LNCaP clone FGC (cell line): ENCODE measurements around the gene LSAMP.

Source experiments
- DNase-seq: peaks from one replicate; pipeline ENCODE4 v3.0.0-alpha.2; 2011; ENCODE audit warnings: low read depth
- H3K4me3 ChIP-seq: 2 replicates; pipeline ENCODE4 v1.5.1; 2011; ENCODE audit warnings: mild to moderate bottlenecking, low read depth, low read length, control low read depth
- CTCF ChIP-seq: IDR thresholded peaks from 2 replicates; pipeline ENCODE4 v1.5.1; 2012; ENCODE audit warnings: mild to moderate bottlenecking; ENCODE audit not compliant: control insufficient read depth, insufficient read depth; ENCODE audit errors: extremely low read depth

Gene LSAMP

GRCh38 chr3:115980709-115981108 lies 464.6 kb downstream of the LSAMP start:
- DNase-seq = no peak
- no peak for TF ChIP-seq CTCF
- H3K4me3 ChIP-seq = no peak overlapping the region

GRCh38 chr3:115977866-115978265 lies 467.4 kb downstream of the LSAMP start:
- no peak overlapping the region for H3K4me3 ChIP-seq
- TF ChIP-seq CTCF = no peak
- DNase-seq = no peak

GRCh38 chr3:115975796-115976195 lies 469.5 kb downstream of the LSAMP start:
- no peak for TF ChIP-seq CTCF
- DNase-seq = no peak
- no peak overlapping the region for H3K4me3 ChIP-seq

- H3K4me3 ChIP-seq = no peak overlapping the region
- no peak for DNase-seq
- no peak for TF ChIP-seq CTCF
Observed at GRCh38 chr3:115975353-115975752, 469.9 kb downstream of the LSAMP start.

GRCh38 chr3:115974940-115975339 lies 470.3 kb downstream of the LSAMP start:
- no peak overlapping the region for H3K4me3 ChIP-seq
- no peak for DNase-seq
- no peak for TF ChIP-seq CTCF

- no peak overlapping the region for H3K4me3 ChIP-seq
- TF ChIP-seq CTCF = no peak
- no peak for DNase-seq
Observed at GRCh38 chr3:115968871-115969270, 476.4 kb downstream of the LSAMP start.

GRCh38 chr3:115961380-115961779 lies 483.9 kb downstream of the LSAMP start:
- no peak overlapping the region for H3K4me3 ChIP-seq

More at GRCh38 chr3:115961380-115961779, 483.9 kb downstream of the LSAMP start:
- no peak for TF ChIP-seq CTCF
- DNase-seq = no peak
